Urinary bladder (tissue), 4 donors: ENCODE measurements around the gene CYTL1. TPM values are rescaled to one million over a fixed set of nuclear protein-coding genes. Genes with fewer than 3 reads are reported as not detected.

Experiments used
- DNase-seq: peaks from one replicate; pipeline ENCODE4 v3.0.0-alpha.2; 2015; ENCODE audit errors: extremely low spot score
- H3K27ac ChIP-seq: one replicate; pipeline ENCODE4 v1.5.1; 2013; ENCODE audit warnings: low read depth, mild to moderate bottlenecking, moderate library complexity
- H3K36me3 ChIP-seq: one replicate; pipeline ENCODE4 v1.6.1; 2013; ENCODE audit warnings: mild to moderate bottlenecking, moderate library complexity; ENCODE audit not compliant: insufficient read depth
- H3K4me1 ChIP-seq: one replicate; pipeline ENCODE4 v1.6.1; 2013; ENCODE audit warnings: mild to moderate bottlenecking, moderate library complexity; ENCODE audit not compliant: insufficient read depth
- H3K4me3 ChIP-seq: one replicate; pipeline ENCODE4 v1.5.1; 2013; ENCODE audit warnings: low read depth, low read length
- WGBS: extraction: QIAGEN DNeasy Blood & Tissue Kit; methylation state at CpG from one replicate; pipeline ENCODE4 v1.1.7; 2013; 5-methylcytosine and 5-hydroxymethylcytosine counted together
- polyA plus RNA-seq: library from polyadenylated mRNA; stranded (reverse); fragments of 200-250 nt; gene quantifications from one replicate; pipeline ENCODE4 v1.2.3, GENCODE V29; 2013
- total RNA-seq: library from RNA; depleted of rRNA; stranded (reverse); fragments of >200 nt; gene quantifications from one replicate; pipeline ENCODE4 v1.2.3, GENCODE V29; 2014
- donor health status: healthy with polysubstance abuse.
- donor health status: healthy.

Gene CYTL1
- total and polyA plus RNA-seq, 2 donors = 10.1 to 24.2 TPM

- Histone ChIP-seq H3K36me3 (no peaks in the 10 kb centered on the region), H3K4me1 (no peaks in the 10 kb centered on the region), H3K27ac (no peak overlapping the region), H3K4me3 (no peak overlapping the region)
- WGBS = 69% methylated on average over 6 of the region's 6 CpGs
- DNase-seq = no peak
Measured at GRCh38 chr4:5043579-5043978, 24.3 kb upstream of the CYTL1 start.

DNA sequence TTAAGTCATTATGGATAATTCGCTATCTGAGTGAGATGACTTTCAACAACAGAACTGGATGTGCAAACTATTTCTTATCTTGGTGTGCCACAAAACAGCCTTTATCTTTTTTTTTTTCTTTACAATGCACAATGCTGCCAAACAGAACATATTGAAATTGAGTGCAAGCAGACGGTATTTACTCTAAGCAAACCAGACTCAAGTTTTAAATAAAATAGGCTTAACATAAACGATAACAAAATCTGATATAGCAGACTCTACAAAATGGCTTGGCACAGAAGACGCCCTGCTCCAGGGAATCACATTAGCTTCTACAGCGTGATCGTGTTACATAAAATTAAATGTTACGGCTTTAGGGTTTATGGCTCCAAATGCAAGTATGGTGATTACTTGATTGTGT, 22.4 kb upstream of the CYTL1 start:
- no peaks in the 10 kb centered on the region for H3K36me3 ChIP-seq
- WGBS = 29% methylated on average over 7 of the region's 7 CpGs
- no peak overlapping the region for H3K4me3 ChIP-seq
- DNase-seq = peak; percentile 43
- no peak overlapping the region for H3K27ac ChIP-seq
- H3K4me1 ChIP-seq = no peaks in the 10 kb centered on the region

DNA sequence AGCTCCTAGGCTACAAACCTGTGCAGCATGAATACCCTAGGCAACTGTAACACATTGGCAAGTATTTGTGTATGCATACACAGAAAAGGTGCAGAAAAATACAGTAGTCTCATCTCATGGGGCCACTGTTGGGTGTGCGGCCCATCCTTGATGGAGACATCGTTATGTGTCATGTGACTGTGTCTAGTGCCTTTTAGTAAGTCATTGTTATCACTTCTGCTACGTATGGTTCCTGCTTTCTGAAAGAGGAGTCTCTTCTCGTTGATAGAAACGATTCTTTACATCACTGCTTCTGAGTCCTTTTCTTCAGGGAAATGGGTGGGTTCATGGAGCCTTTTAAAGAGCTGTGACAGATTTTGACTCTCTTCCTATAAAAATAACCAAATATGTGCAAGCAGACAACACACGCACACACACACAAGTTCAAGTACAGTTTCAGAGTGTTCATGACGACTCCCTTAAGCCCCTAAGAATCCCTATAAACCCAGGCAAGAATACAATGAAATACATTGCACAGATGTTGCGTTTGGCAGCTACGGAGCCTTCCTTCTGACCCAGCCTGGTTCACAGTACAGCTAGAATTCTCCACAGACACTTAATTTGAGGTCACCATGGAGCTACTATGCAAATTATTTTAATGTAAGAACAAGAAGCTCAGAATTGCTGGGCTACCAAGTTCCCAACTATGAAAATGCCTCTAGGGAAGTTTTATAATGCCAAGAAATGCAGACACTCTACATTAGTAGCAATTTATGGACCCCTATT, 21.8 kb upstream of the CYTL1 start:
- H3K27ac ChIP-seq = no peak overlapping the region
- WGBS = 31% methylated on average over 9 of the region's 9 CpGs
- DNase-seq = peak; percentile 79
- H3K4me3 ChIP-seq = no peak overlapping the region
- H3K4me1 ChIP-seq = no peaks in the 10 kb centered on the region
- no peaks in the 10 kb centered on the region for H3K36me3 ChIP-seq

- Histone ChIP-seq H3K4me1 (no peaks in the 10 kb centered on the region), H3K36me3 (no peaks in the 10 kb centered on the region), H3K27ac (no peak overlapping the region), H3K4me3 (no peak overlapping the region)
- DNase-seq = no peak
- 94% methylated on average over 7 of the region's 7 CpGs for WGBS
Measured at GRCh38 chr4:5039800-5040199, 20.5 kb upstream of the CYTL1 start.

GRCh38 chr4:5037553-5038551, 18.6 kb upstream of the CYTL1 start:
- H3K27ac ChIP-seq = no peak overlapping the region
- H3K4me1 ChIP-seq = no peaks in the 10 kb centered on the region
- H3K36me3 ChIP-seq = no peaks in the 10 kb centered on the region
- DNase-seq = no peak
- 32% methylated on average over 8 of the region's 8 CpGs for WGBS
- H3K4me3 ChIP-seq = no peak overlapping the region

DNA sequence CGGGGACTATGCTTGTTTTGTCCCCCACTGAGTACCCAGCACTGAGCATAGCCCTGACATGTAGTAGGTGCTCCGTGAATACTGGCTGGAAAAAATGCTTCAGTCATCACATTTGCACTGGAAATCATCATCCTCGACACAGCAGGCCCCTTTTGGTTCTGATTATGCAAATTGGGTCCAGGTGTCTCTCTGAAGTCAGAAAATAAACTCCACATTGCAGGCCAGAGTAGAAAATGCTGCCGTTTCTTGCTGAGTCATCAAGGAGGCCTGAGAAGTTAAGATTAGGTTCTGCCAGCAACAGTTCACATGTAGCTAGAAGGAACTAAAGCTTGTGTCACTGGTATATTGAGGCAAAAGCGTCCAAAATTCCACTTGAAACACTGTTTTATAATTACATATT, 17.0 kb upstream of the CYTL1 start:
- Histone ChIP-seq H3K4me3 (no peak overlapping the region), H3K4me1 (no peaks in the 10 kb centered on the region), H3K36me3 (no peaks in the 10 kb centered on the region), H3K27ac (no peak overlapping the region)
- no peak for DNase-seq
- 38% methylated on average over 5 of the region's 5 CpGs for WGBS

- 29% methylated on average over 8 of the region's 8 CpGs for WGBS
- H3K4me3 ChIP-seq = no peak overlapping the region
- H3K4me1 ChIP-seq = no peaks in the 10 kb centered on the region
- no peaks in the 10 kb centered on the region for H3K36me3 ChIP-seq
- no peak for DNase-seq
- no peak overlapping the region for H3K27ac ChIP-seq
Measured at GRCh38 chr4:5034206-5034605, 14.9 kb upstream of the CYTL1 start.

- Histone ChIP-seq H3K36me3 (no peaks in the 10 kb centered on the region), H3K4me1 (no peaks in the 10 kb centered on the region), H3K27ac (no peak overlapping the region), H3K4me3 (no peak overlapping the region)
- DNase-seq = no peak
- WGBS = 29% methylated on average over 10 of the region's 10 CpGs
Measured at GRCh38 chr4:5033281-5033841, 14.1 kb upstream of the CYTL1 start.

DNA sequence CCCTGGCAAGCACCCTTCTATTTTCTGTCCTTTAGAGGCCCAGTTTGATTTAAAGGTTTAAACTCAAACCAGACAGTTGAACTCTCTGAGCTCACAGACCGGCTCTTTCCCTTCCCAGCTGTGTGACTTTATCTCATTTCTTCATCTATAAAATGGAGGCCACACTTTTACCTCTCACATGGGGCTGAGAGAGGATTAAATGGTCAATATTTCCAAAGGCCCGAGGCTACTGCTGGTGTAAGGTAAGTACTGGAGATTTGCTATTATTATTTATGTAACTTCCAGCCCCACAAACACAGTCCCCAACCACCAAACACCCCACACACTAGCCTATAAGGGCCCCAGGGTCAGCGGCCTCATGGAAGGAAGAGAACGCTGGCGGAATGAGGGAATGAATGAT, 13.6 kb upstream of the CYTL1 start:
- Histone ChIP-seq H3K36me3 (no peaks in the 10 kb centered on the region), H3K4me3 (no peak overlapping the region), H3K4me1 (no peaks in the 10 kb centered on the region), H3K27ac (no peak overlapping the region)
- no peak for DNase-seq
- WGBS = 81% methylated on average over 5 of the region's 5 CpGs

GRCh38 chr4:5030927-5031326, 11.7 kb upstream of the CYTL1 start:
- 97% methylated on average over 3 of the region's 3 CpGs for WGBS

DNA sequence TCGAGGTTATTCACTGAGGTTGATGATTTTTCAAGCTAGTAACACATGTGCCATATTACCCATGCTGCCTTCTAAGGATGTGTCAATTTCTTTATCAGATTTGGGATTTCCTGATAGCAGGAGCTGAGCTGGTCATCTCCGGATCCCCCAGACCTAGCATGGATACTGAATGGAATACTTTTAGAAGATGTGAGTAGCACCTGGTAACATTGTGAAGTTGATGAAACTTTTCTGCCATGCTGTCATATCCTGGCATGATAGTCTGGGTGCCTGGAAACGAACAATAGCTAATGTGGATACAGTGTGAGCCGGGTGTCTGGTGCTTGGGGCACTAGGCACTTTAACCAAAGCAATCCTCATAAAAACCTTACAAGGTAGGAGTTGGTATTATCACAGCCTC, 11.0 kb upstream of the CYTL1 start:
- WGBS = 87% methylated on average over 4 of the region's 4 CpGs
- no peak overlapping the region for H3K27ac ChIP-seq
- H3K4me3 ChIP-seq = no peak overlapping the region
- no peaks in the 10 kb centered on the region for H3K36me3 ChIP-seq
- DNase-seq = no peak
- no peaks in the 10 kb centered on the region for H3K4me1 ChIP-seq

More at GRCh38 chr4:5030927-5031326, 11.7 kb upstream of the CYTL1 start:
- Histone ChIP-seq H3K4me1 (no peaks in the 10 kb centered on the region), H3K27ac (no peak overlapping the region), H3K4me3 (no peak overlapping the region), H3K36me3 (no peaks in the 10 kb centered on the region)
- no peak for DNase-seq

DNA sequence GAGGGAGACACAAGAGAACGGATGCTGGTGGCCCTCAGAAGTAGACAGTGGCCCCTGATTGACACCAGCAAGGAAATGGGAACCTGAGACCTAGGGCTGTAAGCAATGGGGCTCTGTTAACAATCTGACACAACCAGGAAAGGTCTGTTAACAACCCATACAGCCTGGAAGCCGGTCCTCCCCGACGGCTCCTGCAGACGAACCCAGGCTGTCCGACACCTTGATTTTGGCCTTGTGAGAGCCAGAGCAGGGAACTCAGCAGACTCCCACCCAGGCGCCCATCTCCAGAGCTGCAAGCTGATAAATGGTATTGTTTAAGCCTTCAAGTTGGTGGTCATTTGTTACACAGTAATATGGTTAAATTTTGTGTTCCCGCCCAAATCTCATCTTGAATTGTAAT, 10.2 kb upstream of the CYTL1 start:
- no peaks in the 10 kb centered on the region for H3K36me3 ChIP-seq
- H3K4me3 ChIP-seq = no peak overlapping the region
- DNase-seq = no peak
- WGBS = 93% methylated on average over 8 of the region's 8 CpGs
- H3K27ac ChIP-seq = no peak overlapping the region
- no peaks in the 10 kb centered on the region for H3K4me1 ChIP-seq

- no peak overlapping the region for H3K4me3 ChIP-seq
- no peak overlapping the region for H3K27ac ChIP-seq
- no peaks in the 10 kb centered on the region for H3K36me3 ChIP-seq
- no peaks in the 10 kb centered on the region for H3K4me1 ChIP-seq
- 88% methylated on average over 2 of the region's 2 CpGs for WGBS
- DNase-seq = no peak
Measured at GRCh38 chr4:5028480-5028879, 9.2 kb upstream of the CYTL1 start.

DNA sequence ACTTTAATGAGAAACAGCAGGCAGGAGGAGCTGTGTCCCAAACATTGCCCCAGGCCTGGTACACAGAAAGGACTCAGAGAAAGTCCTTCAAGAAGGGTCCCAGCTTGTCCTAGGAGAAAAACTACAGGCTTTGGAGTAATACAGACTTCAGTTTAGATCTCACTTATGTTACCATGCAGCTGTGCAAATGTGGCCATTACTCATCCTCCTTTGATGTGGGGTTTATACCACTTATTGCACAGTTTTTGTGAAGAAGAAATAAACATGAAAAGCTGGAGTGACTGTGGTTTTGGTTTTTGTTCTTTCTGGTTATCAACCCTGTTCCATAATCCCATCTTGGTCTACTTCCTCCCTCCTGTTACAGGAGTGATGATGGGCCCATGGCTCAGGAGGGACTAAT, 8.1 kb upstream of the CYTL1 start:
- H3K27ac ChIP-seq = no peak overlapping the region
- H3K4me1 ChIP-seq = no peaks in the 10 kb centered on the region
- no peak for DNase-seq
- no peak overlapping the region for H3K4me3 ChIP-seq
- no peaks in the 10 kb centered on the region for H3K36me3 ChIP-seq
